Stimulated activated CD4-positive, alpha-beta T cell treated with anti-CD3 and anti-CD28 coated beads, Interleukin-15, amount 100 ng/mL, for 24 hours (primary cell): ENCODE results near the gene SACM1L.

Experiments
- DNase-seq: peaks from one replicate; pipeline ENCODE4 v3.0.0-alpha.2; 2020

SACM1L gene, protein sequence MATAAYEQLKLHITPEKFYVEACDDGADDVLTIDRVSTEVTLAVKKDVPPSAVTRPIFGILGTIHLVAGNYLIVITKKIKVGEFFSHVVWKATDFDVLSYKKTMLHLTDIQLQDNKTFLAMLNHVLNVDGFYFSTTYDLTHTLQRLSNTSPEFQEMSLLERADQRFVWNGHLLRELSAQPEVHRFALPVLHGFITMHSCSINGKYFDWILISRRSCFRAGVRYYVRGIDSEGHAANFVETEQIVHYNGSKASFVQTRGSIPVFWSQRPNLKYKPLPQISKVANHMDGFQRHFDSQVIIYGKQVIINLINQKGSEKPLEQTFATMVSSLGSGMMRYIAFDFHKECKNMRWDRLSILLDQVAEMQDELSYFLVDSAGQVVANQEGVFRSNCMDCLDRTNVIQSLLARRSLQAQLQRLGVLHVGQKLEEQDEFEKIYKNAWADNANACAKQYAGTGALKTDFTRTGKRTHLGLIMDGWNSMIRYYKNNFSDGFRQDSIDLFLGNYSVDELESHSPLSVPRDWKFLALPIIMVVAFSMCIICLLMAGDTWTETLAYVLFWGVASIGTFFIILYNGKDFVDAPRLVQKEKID

DNA sequence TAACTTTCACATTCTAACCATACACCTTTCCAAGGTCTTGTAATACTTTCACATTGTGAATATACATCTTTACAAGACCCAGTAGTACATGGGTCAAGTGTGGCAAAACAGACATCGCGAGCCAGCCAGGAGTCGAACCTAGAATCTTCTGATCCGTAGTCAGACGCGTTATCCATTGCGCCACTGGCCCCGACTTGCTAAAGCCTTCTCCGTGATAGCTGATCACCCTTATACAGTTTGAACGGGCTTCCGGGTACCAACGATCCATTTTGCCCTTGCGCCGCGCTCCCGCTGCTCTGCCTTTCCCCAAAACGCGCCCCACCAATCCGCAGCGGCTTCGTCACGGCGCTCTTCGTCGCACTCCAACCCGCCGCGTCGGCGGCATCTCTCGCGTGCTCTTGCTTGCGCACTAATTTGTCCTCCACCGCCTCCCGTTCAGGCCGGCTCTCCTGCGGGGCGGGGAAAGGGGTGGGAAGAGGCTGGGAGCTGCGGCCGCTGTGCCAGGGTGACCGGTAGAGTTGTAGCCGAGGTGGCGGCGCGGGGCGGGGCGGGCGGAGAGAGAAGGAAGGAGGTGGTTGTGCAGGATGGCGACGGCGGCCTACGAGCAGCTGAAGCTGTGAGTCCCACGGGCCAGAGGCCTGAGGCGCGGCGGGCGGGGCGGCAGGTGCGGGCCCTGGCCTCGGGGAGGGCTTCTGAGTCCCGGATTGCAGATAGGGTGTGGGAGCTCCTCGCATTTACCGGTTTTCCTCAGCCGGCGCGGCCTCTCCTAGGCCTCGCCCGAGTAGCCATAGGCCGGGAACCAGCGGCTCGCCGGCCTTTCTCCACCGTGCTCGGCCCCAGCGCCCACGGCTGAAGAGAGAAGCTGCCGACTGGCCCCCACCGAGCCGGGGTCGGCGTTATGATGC lies at the start of gene SACM1L:
Gene SACM1L, plus strand, starts transcription at position 515 of the 905 bp plus-strand sequence. Its CDS starts 70 bp downstream, at position 585.
- peak; percentile 98 for DNase-seq

DNA sequence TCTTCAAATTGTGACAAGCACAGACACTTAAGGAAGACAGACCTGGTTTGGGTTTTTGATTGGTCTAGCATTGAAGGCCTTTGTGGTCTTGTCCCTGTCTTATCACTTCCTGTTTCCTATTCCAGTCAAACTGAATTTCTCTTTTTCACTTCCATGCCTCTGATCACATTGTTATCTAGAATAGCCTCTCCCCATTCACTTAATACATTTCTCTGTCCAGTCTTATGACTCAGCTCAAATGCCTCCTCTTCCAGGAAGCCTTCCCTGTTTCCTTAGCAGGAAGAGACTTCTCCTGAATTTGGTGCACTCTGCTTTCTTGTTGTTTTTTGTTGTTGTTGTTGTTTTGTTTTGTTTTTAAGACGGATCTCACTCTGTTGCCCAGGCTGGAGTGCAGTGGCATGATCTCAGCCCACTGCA lies 49.1 kb upstream of the SACM1L start:
- no peak for DNase-seq

DNA sequence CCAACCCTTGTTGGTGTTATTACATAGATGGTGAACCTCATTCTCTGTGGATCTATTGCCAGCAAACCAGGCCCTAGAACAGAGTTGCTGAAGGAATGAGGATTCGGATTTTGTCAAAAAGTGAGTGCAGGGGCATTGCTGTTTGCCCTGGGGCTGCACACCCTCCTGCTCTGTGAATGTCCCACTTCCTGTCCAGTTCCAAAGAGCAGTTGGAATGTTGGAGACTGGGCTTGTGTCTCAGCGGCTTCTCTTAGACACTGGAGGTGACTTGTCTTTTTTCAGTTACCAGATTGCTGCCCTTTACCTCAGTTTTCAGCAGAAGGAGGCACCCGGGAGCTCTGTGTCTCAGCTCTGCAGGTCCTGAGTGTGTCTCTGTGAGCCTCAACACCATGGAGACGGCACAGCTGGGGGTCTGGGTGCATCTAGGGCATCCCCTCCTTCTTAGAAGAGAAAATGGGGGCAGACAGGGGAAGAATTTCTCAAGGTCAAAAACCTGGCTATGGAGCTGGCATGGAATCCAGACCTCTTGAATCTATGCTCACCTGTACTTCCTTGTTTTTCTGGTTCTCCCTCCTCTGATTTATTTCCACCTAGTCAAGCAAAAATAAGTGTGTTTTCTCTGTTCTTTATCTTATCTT lies 48.4 kb upstream of the SACM1L start:
- DNase-seq = no peak

DNA sequence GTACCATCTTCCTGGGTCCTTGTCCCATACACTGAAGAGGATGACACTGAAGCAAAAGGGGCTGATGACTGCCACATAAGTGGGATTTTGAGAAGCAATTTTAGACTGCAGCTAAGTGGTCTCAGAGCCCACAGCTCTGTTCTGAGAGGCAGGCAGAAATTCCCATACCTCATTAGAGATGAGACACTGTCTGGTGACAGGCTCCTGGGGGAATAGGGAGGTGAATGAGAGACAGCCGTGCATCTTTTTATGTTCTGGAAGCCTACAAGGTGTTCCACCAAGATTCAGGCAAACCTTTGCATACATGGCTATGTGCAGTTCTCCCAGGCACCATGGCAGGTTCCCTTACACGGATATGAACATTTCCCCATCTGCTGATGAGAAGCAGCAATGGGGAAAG lies 47.4 kb upstream of the SACM1L start:
- DNase-seq = no peak

DNA sequence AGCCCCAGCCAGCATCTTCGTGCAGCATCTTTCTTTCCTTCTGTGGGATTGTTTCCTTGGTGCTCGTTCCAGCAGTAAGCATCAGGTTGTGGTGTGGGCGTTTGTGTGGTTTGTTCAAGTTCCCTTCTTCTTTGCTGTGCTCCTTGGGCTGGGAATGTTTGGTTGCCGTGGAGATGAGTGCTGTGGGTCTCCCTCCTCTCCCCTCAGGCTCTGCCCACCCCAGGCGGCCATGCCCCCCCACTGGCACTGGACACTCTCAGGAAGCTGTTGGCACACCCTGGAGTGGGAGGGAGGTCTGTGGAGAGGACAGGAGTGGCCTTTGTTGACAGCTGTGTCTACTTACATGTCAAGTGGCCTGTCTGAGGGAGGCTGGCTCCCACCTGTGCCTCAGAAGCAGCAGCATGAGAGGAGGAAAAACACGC lies 46.5 kb upstream of the SACM1L start:
- DNase-seq = no peak

DNA sequence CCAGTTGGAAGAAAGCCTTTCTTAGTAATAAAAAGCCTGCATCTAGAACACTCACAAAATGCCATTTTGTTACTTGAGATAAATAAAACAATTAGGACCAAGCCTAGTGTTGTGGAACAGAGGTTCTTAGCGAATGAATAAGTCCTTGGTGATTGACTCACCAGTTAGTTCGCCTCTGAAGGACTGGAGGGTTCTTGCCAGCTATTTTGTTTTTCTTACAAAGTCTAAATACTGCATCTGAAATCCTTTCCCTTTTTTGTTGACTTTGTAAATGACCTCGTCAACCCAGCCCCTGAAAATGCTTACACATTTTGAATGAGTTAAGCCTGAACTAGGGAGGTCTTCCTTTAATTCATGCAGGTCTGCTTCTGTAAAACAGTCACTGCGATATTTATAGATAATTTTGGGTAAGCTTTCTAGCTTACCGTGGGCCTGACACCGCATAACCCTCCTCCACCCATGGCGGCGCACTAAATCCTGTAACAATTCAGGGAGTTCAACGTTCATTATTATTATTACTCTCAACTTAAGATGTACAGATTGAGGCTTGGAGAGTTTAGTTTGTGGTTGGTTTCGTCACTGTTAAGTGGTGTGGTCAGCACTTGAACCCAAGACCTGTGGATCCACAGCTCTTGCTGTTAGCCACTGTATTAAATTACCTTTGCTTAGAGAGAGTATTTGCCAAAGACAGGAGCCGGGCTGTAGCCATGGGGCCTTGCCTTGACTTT lies 45.0 kb upstream of the SACM1L start:
- DNase-seq = no peak

DNA sequence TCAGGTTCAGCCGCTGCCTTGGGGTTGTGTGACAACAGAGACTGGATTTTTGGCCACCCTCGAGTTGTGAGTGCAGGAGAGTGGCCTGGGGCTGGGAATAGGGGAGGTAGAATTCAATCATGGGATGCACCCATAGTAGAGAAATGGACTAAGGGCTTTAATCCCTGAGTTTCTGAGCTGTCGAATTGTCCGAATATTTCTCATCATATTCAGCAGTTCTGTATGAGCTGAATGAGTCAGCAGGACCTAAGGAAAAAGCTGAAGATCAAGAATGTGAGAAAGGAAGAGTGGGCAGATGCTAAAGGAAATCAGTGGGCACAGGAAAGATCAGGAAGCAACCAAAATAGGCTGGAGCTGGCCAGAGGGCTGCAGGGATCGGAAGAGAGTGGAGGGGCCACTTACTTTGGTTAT lies 44.4 kb upstream of the SACM1L start:
- DNase-seq = no peak

DNA sequence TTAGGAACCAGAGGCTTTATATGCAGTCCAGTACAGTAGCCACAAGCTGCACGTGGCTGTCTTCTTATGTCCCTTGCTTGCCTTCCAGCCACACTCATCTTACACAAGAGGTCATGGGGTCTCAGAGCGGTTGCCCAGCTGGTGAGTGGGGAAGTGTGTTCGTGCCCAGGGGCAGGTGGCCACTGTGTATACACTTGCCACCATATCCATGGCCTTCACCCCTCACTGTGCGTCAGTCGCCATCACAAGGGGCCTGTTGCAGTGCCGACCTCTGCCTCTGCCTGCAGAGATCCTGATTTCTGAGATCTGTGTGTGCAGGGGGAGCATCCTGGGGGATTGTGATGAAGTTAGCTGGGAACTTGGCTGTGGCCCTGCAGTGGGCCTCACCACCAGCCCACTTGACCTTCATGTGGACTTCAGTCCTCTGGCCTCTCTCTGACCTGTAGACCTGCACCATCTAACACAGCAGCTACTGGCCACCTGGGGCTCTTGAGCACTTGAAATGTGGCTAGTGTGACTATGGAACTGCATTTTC lies 43.1 kb upstream of the SACM1L start:
- no peak for DNase-seq

DNA sequence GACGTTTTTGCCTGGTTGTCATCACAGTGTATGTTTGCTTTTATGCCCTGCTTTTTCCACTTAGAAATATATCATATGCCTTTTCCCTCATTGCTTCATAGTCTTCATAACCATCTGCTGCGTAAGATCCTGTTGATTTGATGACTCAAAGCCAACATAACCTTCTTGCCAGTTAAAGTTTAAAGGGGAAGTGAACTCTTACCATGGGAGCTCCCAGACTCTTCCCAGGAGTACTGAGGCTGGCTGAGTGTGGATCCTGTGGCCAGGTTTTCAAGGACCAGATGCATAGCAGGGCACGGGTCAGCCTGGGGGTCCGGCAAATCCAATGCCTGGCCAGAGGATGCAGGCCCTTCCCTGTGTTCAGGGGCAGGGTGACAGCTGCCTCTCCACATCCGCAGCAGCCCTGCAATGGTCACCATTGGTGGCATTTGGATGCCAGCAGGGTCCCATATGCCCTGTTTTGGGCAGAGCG lies 42.0 kb upstream of the SACM1L start:
- DNase-seq = no peak

DNA sequence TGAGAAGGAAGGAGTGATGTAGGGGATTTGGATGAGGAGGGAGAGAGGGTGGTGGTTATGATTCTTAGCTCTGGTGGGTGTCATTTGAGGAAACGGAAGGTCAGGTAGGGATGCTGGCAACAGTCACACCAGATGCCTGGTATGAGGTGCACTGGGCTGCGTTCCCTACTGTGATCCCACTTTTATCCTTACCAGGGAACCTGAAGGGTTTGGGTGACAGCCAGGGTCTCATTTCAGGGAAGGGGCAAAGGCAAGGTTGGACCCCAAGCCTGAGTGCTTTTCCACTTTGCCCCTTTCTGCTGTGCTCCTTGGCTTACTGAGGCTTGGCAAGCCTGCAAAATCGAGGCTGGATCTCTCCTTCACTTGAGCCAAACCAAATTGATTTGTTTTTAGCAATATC lies 36.0 kb upstream of the SACM1L start:
- no peak for DNase-seq

DNA sequence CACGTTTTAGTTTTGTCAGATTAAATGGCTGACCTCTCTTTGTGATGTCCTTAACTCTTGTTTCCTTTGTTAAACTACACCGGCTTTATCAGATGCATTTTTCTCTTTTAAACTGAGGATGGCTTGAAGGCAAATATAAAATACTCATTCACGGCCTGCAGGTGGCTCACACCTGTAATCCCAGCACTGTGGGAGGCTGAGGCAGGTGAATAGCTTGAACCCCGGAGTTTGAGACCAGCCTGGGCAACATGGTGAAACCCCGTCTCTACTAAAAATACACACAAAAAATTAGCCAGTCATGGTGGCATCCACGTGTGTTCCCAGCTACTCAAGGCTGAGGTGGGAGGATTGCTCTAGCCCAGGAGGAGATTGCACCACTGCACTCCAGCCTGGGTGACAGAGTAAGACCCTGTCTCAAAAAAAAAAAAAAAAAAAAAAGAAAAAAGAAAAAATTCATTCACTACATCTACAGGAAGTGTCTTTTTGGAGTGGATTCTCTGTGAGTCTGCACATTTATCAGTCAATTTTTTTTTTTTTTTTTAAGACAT lies 34.7 kb upstream of the SACM1L start:
- no peak for DNase-seq

DNA sequence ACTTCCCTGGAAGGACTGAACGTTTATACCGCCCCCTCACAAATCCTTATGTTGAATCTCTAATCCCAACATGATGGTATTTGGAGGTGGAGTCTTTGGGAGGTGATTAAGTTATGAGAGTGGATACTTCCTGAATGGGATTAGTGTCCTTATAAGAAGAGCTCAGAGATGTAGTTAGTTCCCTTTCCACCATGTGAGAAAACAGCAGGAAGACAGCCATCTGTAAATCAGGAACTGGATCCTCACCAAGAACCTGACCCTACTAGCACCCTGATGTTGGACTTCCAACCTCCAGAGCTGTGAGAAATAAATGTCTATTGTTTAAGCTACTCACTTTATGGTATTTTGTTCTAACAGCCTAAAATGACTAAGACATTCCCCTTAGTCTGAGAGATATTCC lies 33.3 kb upstream of the SACM1L start:
- no peak for DNase-seq

DNA sequence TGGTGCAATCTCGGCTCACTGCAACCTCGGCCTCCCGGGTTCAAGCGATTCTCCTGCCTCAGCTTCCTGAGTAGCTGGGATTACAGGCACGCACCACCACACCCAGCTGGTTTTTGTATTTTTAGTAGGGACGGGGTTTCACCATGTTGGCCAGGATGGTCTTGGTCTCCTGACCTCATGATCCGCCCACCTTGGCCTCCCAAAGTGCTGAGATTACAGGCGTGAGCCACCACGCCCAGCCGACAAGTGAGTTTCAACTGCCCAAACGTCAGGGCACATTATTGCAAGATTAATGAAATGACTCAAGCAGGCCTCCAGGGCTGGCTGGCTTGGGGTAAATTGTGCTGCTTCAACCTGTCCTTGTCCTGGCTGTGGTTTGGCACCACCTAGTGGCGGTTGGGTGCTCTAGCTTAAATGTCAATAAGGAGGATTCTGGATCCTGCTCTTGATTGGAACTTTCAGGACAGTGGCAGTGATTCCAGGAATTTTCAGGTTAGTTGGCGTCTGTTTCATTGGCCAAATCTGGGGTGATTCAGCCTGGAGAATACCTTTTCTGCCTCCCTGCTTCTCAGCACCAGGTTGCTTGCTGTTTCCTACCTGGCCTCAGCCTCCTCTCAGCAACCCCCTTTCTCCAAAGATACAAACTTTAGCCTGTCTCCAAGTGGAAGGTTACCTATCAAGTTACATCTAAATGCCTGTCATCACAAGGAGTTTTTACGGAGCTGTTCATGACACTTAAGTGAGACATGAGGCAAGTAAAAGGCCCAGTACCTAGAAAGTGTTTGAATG lies 32.4 kb upstream of the SACM1L start:
- DNase-seq = peak; percentile 91

DNA sequence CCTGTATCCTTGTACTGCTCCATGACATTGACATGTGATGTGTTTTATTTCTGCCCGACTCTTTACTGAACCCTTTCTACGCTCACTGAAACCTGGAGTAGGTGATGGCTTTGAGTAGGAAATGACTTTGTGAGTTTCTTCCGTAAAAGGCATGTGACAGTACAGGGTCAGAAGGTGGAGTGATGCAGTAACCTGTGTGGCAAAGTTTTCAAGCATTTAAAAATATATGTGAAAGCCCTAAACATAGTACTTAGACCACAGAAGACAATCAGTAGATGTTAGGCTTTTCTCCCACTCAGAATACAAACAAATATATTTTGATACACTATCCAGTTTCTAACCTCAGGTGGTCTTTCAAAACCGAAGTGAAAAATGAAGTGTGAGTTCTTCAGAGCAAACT lies 31.3 kb upstream of the SACM1L start:
- DNase-seq = no peak

DNA sequence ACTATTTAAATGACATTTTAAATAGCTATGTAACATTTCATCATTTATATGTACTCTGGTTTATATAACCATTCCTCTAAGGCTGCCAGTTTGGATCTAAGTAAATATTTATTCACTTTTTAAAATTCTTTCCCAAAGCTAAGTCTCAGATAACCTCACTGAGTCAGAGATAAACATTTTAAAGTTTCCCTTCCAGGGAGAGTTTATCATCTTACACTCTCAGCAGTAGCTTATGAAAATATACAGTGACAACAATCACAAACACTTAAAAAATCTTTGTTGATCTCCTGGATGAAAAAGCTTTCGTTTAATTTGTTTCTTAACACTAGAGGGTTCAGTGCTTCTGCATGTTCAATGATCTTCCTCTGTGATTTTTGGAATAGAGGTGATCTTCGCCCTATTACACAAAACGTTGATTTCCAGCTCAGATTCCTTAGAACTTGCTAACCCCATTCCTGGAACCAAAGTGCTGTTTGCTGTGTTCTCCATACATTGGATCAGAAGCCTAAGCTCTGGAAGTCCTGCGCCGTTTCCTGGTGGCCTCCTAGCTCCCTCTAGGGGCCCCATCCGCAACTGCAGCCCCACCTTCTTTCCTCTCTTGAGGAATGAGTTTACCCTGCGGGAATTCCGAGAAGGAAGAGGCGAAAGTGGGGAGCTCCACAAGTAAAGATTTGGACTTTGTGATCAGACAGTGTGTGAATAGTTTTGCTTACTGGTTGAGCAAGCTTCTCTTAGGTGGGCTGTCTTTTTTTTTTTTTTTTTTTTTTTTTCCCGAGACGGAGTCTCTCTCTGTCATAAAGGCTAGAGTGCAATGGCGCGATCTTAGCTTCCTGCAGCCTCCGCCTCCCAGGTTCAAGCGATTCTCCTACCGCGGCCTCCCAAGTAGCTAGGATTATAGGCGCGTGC lies 29.3 kb upstream of the SACM1L start:
- DNase-seq = peak; percentile 54

DNA sequence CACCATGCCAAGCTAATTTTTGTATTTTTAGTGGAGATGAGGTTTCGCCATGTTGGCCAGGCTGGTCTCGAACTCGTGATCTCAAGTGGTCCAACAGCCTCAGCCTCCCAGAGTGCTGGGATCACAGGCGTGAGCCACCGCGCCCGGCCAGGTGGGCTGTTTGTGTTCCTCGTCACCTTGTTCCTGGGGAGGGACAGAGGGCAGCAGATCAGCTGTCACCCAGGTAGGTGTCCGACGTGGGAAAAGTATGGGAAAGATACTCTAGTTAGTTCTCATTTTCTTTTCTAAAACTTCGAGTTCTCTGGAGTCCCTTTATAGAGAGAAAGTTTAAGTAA lies 28.7 kb upstream of the SACM1L start:
- no peak for DNase-seq

DNA sequence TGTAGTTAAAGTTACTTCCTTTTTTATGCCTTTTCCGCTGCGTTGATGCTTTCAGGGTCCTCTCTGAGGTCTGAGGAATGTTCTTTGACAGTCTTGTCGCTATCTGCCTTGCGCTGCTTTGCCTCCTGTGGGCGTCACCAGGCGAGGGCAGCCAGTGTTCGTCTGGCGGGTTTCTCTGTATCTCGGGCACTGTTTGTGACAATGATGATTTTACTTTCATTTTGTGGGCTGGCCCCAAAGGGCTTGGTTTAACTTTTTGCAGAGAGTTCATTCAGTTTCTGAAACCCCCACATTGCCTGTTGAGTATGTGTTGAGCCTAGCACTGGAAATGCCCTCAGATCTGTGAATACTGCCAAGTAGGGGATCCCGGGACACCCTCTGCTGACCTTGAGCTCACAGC lies 24.6 kb upstream of the SACM1L start:
- DNase-seq = peak; percentile 80

DNA sequence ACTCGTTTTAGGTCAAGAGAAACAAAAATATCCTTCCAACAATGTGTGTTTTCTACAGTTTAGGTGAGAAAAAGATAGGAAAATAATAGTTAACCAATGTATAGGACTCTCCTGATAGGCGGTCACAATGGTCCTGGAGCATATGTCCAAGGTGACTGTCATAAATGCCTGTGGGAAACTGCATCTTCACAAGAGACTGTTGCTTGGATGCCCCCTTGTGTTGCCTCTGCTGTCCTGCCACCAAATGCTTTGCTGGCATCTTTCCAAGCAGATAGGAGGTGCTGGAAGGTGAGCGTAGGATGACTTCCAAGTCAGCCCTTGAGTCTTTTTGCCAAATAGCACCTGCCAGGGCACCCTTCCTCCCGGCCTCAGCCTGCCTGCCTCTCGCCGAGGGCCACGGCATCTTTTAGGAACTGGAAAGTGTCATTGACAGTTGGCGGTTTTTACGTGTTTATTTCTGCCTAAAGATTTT lies 24.1 kb upstream of the SACM1L start:
- peak; percentile 62 for DNase-seq

DNA sequence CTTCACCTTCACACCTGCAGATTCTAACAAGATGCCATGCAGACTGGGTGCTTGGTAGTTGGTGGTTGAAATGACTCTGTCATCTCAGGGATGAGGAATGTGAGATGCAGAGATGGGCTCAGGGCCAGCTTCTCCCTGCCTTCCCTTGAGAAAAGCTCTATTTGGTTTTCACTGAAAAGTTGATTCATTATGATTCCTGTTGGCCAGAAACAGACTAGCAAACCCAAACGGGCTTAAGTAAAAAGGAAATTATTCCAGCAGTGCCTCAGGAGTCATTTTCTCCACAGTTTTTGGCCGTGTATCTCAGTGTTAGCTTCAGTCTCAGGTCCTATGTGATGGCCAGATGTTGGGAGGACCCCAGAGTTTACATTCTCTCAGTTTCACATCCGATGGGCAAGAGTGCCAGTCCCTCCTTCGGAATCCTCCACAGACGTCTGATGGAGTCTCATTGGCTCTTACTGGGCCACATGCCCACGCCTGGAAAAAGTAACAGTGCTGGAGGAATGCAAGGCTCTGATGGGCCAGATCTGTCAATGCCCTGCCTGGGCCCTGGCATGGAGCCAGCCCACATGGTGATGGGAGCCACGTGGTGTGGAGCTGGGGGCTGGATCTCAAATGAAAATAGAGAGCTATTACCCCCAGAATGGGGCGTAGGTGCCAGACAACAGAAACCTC lies 22.3 kb upstream of the SACM1L start:
- peak; percentile 27 for DNase-seq
